ENCODE measurements around the gene MPP1.
"Not testable (repeated sequence)": the region's sequence is repeated elsewhere in the genome, so short reads cannot be mapped to it uniquely, and the experiment has no call there.

The MPP1 gene

DNA sequence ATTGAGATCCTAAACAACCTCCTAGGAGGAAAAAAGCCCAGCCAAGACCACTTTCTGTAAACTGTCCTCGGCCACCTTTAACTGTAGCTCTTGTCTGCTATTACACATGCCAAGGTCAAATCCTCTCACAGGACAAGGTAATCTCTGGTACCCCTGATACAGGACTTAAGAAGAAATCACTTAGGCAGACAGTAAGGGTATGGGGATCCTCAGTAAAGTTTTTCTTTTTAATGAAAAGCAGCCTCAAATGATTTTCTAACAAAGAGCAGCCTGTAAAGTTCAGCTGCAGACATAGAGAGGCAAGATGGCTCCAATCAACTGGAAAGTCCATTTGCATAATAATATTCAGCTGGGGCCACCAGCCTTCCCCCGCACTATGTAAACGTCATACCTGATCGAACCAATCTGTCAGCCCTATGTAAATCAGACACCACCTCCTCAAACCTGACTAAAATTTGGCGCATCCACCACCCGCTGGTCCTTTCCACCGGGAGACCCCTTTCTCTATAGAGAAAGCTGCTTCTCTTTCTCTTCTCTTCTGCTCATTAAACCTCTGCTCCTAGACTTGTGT lies 14.6 kb upstream of the MPP1 start:
- H3K27ac ChIP-seq (replicated peaks): no peak overlapping the region
- no peaks in the 10 kb centered on the region for H3K27me3 ChIP-seq (ENCODE audit: insufficient read depth, poor library complexity, severe bottlenecking)
- DNase-seq (ENCODE audit: low read depth in 1 of 2, low spot score in 1 of 2): no peak
- H3K4me3 ChIP-seq (replicated peaks; ENCODE audit: insufficient read depth, low read length): no peak overlapping the region
- TF ChIP-seq GABPA (IDR thresholded peaks at IDR 0.05; ENCODE audit: low read depth) (no peak), SPI1 (IDR thresholded peaks at IDR 0.05; ENCODE audit: borderline replicate concordance, low read depth) (no peak), POLR2AphosphoS5 (IDR thresholded peaks at IDR 0.05; ENCODE audit: low read depth) (no peak)
- TF ChIP-seq, protein P1, sequence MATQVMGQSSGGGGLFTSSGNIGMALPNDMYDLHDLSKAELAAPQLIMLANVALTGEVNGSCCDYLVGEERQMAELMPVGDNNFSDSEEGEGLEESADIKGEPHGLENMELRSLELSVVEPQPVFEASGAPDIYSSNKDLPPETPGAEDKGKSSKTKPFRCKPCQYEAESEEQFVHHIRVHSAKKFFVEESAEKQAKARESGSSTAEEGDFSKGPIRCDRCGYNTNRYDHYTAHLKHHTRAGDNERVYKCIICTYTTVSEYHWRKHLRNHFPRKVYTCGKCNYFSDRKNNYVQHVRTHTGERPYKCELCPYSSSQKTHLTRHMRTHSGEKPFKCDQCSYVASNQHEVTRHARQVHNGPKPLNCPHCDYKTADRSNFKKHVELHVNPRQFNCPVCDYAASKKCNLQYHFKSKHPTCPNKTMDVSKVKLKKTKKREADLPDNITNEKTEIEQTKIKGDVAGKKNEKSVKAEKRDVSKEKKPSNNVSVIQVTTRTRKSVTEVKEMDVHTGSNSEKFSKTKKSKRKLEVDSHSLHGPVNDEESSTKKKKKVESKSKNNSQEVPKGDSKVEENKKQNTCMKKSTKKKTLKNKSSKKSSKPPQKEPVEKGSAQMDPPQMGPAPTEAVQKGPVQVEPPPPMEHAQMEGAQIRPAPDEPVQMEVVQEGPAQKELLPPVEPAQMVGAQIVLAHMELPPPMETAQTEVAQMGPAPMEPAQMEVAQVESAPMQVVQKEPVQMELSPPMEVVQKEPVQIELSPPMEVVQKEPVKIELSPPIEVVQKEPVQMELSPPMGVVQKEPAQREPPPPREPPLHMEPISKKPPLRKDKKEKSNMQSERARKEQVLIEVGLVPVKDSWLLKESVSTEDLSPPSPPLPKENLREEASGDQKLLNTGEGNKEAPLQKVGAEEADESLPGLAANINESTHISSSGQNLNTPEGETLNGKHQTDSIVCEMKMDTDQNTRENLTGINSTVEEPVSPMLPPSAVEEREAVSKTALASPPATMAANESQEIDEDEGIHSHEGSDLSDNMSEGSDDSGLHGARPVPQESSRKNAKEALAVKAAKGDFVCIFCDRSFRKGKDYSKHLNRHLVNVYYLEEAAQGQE (IDR thresholded peaks at IDR 0.05; ENCODE audit: insufficient replicate concordance, low read depth): no peak
- TF ChIP-seq, protein P2, sequence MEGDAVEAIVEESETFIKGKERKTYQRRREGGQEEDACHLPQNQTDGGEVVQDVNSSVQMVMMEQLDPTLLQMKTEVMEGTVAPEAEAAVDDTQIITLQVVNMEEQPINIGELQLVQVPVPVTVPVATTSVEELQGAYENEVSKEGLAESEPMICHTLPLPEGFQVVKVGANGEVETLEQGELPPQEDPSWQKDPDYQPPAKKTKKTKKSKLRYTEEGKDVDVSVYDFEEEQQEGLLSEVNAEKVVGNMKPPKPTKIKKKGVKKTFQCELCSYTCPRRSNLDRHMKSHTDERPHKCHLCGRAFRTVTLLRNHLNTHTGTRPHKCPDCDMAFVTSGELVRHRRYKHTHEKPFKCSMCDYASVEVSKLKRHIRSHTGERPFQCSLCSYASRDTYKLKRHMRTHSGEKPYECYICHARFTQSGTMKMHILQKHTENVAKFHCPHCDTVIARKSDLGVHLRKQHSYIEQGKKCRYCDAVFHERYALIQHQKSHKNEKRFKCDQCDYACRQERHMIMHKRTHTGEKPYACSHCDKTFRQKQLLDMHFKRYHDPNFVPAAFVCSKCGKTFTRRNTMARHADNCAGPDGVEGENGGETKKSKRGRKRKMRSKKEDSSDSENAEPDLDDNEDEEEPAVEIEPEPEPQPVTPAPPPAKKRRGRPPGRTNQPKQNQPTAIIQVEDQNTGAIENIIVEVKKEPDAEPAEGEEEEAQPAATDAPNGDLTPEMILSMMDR (IDR thresholded peaks at IDR 0.05; ENCODE audit: insufficient read depth, low read length): no peak

DNA sequence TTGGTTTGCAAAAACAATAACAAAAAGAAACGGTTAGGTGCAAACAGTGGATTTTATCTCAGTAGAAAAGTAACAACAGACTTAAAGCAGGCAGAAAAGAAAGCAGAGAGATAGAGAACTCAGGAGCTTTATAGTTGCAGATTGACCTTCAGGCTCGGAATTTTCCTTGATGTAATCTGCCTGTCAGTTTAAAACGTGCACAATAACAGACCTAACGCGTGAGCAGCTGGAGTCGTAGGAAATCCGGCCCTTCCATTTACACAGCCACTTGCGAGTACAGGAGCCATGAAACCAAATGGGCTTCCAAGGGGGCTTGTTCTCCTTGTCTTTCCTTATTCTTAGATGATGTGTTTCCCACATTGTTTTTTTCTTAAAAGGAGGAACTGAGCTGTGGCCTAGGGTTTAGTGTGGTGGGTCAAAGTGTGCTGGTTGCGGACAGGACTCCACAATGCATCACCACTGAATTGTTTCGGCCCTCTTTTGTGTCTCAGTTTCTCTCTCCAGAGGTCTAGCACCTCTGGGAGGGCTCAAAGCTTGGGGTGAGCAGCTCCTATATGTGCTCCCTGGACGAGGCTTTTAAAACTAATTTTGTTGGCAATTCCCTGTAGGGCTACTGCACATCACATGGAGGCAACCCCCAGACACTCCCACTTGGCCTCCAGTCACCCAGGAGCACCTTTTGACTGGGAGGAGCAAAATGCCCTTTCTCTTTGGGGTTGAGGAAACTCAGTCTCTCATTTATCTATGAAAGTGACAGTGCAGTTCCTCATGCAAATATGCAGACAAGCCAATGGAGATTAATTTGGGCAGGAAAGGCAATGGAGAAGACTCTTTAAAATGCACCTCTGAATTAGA lies 13.9 kb upstream of the MPP1 start:
- no peaks in the 10 kb centered on the region for H3K27me3 ChIP-seq (ENCODE audit: insufficient read depth, poor library complexity, severe bottlenecking)
- TF ChIP-seq GABPA (IDR thresholded peaks at IDR 0.05; ENCODE audit: low read depth) (no peak), POLR2AphosphoS5 (IDR thresholded peaks at IDR 0.05; ENCODE audit: low read depth) (no peak), SPI1 (IDR thresholded peaks at IDR 0.05; ENCODE audit: borderline replicate concordance, low read depth) (no peak)
- TF ChIP-seq, protein P2 (IDR thresholded peaks at IDR 0.05; ENCODE audit: insufficient read depth, low read length): no peak
- TF ChIP-seq, protein P1 (IDR thresholded peaks at IDR 0.05; ENCODE audit: insufficient replicate concordance, low read depth): no peak
- no peak overlapping the region for H3K4me3 ChIP-seq (replicated peaks; ENCODE audit: insufficient read depth, low read length)
- no peak overlapping the region for H3K27ac ChIP-seq (replicated peaks)
- no peak for DNase-seq (ENCODE audit: low read depth in 1 of 2, low spot score in 1 of 2)

DNA sequence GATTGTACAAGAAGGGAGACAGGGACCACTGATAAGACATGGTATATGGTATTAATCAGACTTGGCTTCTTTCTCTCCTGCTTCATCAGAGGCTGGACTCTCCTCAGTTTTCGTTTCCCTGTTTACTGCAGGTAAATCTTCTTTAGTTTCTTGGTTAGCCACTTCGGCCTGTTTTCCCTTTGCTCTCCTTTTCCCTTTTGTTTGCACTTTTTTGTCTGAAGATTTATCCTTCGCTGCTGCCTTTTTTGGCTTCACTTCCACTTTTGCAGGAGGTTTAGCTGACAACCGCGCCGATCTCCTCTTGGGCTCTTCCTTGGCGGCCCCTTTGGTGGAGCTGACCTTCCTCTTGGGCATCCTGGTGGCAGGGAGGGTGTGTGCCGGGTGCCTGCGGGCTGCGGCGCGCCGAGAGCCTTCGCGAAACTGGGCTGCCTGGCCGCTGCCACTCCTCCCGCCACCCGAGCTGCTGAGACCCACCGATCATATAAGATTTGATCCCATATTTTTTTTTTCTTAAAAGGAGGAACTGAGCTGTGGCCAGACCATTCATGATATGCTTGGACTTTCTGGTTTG lies 11.8 kb upstream of the MPP1 start:
- H3K4me3 ChIP-seq (replicated peaks; ENCODE audit: insufficient read depth, low read length); H3K27me3 ChIP-seq (ENCODE audit: insufficient read depth, poor library complexity, severe bottlenecking); H3K27ac ChIP-seq (replicated peaks); DNase-seq (ENCODE audit: low read depth in 1 of 2, low spot score in 1 of 2): not testable (repeated sequence)

DNA sequence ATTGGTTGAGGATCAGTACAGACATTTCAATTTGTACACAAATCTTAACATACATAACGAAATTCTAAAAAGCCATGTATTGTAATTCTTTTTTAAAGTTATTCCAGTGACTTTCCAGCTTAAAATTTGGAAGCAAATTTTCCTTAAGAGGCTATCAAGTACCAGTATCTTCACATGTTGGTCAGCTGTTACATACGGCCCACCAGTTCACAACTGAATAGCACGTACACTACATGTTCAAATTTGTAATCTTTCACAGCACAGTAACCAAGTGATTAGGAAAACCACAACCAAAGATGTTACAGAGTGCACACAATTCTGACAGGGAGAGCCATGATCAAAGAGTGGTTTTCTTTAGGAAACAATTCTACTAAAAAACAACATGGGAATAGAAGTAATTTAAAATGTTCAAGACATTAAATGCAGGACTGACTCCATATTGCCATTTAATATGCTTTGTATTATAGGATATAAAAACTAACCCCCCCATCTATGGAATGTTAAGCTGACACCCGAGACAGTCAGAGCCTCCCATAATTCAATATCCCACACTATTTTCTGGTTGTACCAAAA lies 11.1 kb upstream of the MPP1 start:
- H3K27me3 ChIP-seq (ENCODE audit: insufficient read depth, poor library complexity, severe bottlenecking); H3K27ac ChIP-seq (replicated peaks); H3K4me3 ChIP-seq (replicated peaks; ENCODE audit: insufficient read depth, low read length); DNase-seq (ENCODE audit: low read depth in 1 of 2, low spot score in 1 of 2): not testable (repeated sequence)

All from HL-60 (cell line).